Neural progenitor cell (in vitro differentiated cells): Measurements from ENCODE around the gene SERPINI2.

ENCODE experiments used
- CTCF ChIP-seq: fragments of 200-600 bp; sonication (generic); IDR thresholded peaks from 2 replicates; pipeline ENCODE4 v1.5.1; 2017; ENCODE audit warnings: antibody characterized with exemption, mild to moderate bottlenecking
- EZH2 ChIP-seq: fragments of 200-600 bp; sonication (generic); IDR thresholded peaks from 2 replicates; pipeline ENCODE4 v1.6.1; 2017; ENCODE audit warnings: antibody characterized with exemption, mild to moderate bottlenecking, moderate library complexity
- EZH2phosphoT487 ChIP-seq: fragments of 200-600 bp; sonication (generic); IDR thresholded peaks from 2 replicates; pipeline ENCODE4 v1.6.1; 2017; ENCODE audit warnings: antibody characterized with exemption

- no peak for TF ChIP-seq CTCF
- no peak for TF ChIP-seq EZH2
- TF ChIP-seq EZH2phosphoT487 = no peak
Measured at GRCh38 chr3:167480748-167481147, 6.9 kb upstream of the SERPINI2 start.
